GM12865 (cell line): ENCODE measurements around the gene POP7.
A peak's percentile ranks its signal among the peaks of the same experiment; 100 is the strongest.
"Not testable (repeated sequence)": the region's sequence is repeated elsewhere in the genome, so short reads cannot be mapped to it uniquely, and the experiment has no call there.

Source experiments
- DNase-seq: peaks from one replicate; pipeline ENCODE4 v3.0.0; 2010; ENCODE audit warnings: low read depth
- H3K4me3 ChIP-seq: 2 replicates; pipeline ENCODE4 v1.5.1; 2011; ENCODE audit warnings: mild to moderate bottlenecking, low read depth, low read length, control low read depth
- CTCF ChIP-seq: IDR thresholded peaks from 2 replicates; pipeline ENCODE4 v1.5.1; 2011; ENCODE audit warnings: low read length, control low read depth, low read depth, inconsistent platforms; ENCODE audit not compliant: insufficient read depth; ENCODE audit errors: missing control alignments

The POP7 gene

GRCh38 chr7:100705753-100706671 is at the start of gene POP7:
POP7 (plus strand) TSS chr7:100706121; CDS start chr7:100706831, 710 bp downstream.
- TF ChIP-seq CTCF, result no peak
- peak within 1 kb of the TSS; percentile 97 for H3K4me3 ChIP-seq
- peak; percentile 99 for DNase-seq

- H3K4me3 ChIP-seq, DNase-seq: not testable (repeated sequence)
Observed at GRCh38 chr7:100662194-100662776, 43.6 kb upstream of the POP7 start.

GRCh38 chr7:100665168-100665726 is 40.7 kb upstream of the POP7 start:
- no peak overlapping the region for H3K4me3 ChIP-seq
- DNase-seq, result no peak
- TF ChIP-seq CTCF, result no peak

- DNase-seq, result no peak
- TF ChIP-seq CTCF, result no peak
- H3K4me3 ChIP-seq, result no peak overlapping the region
Observed at GRCh38 chr7:100667331-100668068, 38.4 kb upstream of the POP7 start.

- no peak for TF ChIP-seq CTCF
- no peak for DNase-seq
Observed at GRCh38 chr7:100668069-100668449, 37.9 kb upstream of the POP7 start.

GRCh38 chr7:100669106-100669505 is 36.8 kb upstream of the POP7 start:
- DNase-seq, H3K4me3 ChIP-seq: not testable (repeated sequence)

More at GRCh38 chr7:100668069-100668449, 37.9 kb upstream of the POP7 start:
- H3K4me3 ChIP-seq, result no peak overlapping the region

- TF ChIP-seq CTCF, result no peak
- no peak for DNase-seq
- H3K4me3 ChIP-seq, result no peak overlapping the region
Observed at GRCh38 chr7:100670074-100670473, 35.8 kb upstream of the POP7 start.
